Testis (tissue), 2 donors: ENCODE data around the gene ZNF804A.

Experiments
- POLR2A ChIP-seq: fragments of 450-650 bp; IDR thresholded peaks from one replicate; pipeline ENCODE4 v1.6.1; 2017; ENCODE audit warnings: antibody characterized with exemption, mild to moderate bottlenecking, moderate library complexity
- TF ChIP-seq, protein P1 (sequence below), 3 experiments: fragments of 450-650 bp in 2 of 3; fragments of 200-600 bp in 1 of 3; sonication (generic) in 1 of 3; IDR thresholded peaks; one replicate each; pipeline ENCODE4 v1.5.1; 2016 to 2019; ENCODE audit warnings: antibody characterized with exemption in 3 of 3, mild to moderate bottlenecking in 2 of 3, moderate library complexity in 1 of 3

DNA sequence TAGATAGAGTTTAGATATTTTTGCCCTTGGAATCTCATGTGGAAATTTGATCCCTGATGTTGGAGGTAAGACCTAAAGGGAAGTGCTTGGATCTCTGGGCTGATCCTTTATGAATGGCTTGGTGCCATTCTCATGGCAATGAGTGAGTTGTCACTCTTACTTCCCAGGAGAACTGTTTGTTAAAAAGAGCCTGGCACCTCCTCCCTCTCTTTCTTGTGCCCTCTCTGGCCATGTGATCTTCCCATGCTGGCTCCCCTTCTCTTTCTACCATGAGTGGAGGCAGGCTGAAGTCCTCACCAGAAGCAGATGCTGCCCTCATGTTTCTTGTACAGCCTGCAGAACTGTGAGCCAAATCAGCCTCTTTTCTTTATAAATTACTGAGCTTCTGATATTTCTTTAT lies 276.9 kb downstream of the ZNF804A start:
- TF ChIP-seq, protein P1, sequence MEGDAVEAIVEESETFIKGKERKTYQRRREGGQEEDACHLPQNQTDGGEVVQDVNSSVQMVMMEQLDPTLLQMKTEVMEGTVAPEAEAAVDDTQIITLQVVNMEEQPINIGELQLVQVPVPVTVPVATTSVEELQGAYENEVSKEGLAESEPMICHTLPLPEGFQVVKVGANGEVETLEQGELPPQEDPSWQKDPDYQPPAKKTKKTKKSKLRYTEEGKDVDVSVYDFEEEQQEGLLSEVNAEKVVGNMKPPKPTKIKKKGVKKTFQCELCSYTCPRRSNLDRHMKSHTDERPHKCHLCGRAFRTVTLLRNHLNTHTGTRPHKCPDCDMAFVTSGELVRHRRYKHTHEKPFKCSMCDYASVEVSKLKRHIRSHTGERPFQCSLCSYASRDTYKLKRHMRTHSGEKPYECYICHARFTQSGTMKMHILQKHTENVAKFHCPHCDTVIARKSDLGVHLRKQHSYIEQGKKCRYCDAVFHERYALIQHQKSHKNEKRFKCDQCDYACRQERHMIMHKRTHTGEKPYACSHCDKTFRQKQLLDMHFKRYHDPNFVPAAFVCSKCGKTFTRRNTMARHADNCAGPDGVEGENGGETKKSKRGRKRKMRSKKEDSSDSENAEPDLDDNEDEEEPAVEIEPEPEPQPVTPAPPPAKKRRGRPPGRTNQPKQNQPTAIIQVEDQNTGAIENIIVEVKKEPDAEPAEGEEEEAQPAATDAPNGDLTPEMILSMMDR (IDR thresholded peaks at IDR 0.05), result no peak
- no peak for TF ChIP-seq POLR2A
